HG03575 (cell line): ENCODE data around the gene SGK2.

ENCODE experiments used
- ATAC-seq: cut with Tn5 transposase; IDR thresholded peaks from one replicate; pipeline ENCODE4 v1.9.1; 2021; ENCODE audit not compliant: unreplicated experiment, insufficient number of reproducible peaks, low FRiP score; ENCODE audit errors: extremely low read depth

The SGK2 gene

DNA sequence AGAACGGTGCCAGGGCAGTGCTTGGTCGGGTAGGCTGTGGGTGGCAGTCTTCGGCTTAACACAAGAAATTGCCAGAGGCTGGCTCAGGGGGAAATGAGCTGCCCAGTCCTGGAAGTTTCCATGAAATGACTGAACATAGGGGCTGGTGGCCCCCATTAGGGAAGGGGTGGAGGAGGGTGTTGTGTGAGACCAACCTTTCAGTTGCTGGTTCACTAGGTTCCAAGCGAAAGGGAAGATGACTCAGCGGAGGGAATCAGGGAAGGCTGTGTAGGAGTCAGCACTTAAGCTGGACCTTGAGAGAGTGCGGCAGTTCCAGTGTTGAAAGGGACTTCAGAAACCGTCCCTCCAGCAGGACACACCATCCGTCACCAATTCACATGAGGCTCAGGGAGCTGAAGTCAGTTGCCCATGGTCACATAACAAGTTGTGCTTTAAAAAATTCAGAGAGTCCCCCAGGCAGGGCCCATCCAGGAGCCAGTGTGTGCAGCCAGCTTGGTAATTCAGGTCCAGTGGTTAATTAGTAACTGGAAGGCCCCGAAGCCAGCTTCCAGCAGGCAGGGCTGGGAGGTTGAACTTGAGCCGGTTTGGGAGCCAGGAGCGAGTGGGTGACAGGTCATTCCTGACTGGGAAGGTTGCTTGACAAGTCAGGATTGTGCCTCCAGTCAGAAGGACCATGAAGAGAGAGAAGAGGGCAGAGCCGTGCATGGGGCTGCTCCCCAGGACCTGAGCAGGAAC lies at the start of gene SGK2:
TSS of gene SGK2 (plus strand) at position 616 of the 735 bp plus-strand sequence. CDS start 7,469 bp downstream, outside the sequence.
- ATAC-seq: no peak

DNA sequence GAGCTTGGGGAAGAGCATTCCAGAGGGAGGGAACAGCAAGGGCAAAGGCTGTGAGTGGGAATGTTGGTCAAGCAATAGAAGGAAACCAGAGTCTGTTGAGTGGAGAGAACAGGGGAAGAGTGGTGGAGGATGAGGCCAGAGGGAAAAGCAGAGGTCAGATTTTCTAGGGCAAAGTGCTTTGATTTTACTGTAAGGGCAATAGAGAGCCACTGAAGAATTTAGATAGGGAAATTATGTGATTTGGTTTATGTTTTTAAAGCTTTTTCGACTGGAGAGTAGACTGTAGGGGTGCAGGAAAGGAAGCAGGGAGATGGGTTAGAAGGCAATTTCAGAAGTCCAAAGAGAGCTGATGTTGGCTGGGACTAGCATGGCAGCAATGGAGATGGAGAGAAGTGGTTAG lies 46.9 kb upstream of the SGK2 start:
- no peak for ATAC-seq

DNA sequence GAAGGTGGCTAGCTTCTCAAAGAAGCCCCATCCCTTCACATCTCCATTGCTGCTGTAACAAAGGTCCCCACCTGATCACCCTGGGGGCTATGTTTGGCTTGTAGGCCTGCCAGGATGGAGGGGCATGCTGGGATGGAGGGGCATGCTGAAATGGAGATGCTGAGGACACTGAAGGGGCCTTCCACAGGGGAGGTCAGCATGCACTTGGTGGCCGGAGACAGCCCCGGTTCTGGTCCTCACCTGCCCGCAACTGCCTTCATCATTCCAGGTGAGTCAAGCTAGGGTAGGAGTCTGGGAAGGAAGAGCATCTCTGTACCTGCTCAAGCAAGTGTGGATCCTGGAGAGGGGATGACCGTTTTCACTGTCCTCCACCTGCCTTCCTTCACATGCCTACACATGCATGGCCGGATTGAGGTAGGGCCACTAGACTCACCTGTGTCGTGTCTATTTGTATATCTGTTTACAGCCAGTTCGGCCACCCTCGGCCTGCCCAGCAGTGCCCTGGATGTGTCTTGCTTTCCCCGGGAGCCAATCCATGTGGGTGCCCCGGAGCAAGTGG lies 45.4 kb upstream of the SGK2 start:
- ATAC-seq: no peak

DNA sequence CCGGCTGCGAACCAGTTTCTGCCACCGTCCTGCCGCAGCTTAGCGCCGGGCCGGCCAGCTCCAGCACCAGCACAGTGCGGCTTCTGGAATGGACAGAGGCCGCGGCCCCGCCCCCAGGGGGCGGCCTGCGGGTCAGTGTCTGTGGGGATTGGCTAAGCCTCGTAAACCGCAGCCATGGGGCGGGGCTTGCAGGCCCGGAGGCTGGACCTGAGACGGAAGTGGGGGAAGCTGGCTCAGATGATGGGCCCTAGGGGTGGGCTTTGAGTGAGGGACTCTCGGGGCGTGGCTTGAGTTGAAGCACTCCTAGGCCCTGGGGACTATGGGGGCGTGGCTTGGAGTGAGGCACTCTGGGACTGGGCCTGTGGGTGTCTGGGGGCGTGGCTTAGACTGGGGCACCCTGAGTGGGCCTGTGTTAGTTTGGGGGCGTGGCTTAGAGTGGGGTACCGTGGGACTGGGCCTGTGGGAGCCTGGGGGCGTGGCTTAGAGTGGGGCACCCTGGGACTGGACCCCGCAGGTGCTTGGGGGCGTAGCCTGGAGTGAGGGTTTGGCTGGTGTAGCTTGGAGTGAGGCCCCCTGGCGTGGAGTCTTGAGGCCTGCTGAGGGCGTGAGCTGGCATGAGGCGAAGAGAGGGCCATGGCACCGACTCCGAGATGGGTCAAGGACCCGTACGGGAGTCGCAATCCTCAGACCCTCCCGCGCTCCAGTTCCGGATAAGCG lies 44.7 kb upstream of the SGK2 start:
- peak; percentile 55 for ATAC-seq

DNA sequence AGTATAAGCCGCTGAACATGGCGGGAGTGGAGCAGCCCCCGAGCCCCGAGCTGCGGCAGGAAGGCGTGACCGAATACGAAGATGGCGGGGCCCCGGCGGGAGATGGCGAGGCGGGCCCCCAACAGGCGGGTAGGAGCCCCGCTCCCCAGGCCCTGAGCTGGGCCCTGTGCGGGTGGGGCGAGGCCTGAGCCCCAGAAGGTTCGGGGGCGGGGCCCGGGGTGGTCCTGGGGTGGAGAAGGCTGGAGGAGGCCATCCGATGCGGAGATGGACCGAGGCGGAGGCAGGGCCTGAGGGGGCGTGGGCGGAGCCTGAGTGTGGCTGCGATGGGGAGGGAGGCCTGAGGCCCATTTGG lies 44.2 kb upstream of the SGK2 start:
- ATAC-seq: no peak

DNA sequence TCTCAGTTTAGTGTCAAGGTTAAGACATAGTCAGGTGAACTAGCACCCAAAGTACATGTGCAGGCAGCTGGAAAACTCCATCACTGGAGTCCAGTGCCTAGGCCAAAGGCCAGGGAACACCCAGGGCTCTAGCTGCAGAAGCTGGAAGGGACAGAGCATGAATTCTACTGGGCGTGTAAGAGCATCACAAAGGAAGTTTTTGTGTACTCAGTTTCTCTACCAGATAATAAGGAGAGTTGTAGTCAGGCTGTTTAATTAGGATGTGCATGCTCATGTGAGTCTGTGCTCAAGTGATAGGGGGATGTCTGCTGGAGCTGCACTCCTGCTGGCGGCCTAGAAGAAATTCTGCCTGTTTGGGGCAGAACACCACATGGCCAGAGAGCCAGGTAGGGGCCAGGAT lies 43.2 kb upstream of the SGK2 start:
- ATAC-seq: no peak

DNA sequence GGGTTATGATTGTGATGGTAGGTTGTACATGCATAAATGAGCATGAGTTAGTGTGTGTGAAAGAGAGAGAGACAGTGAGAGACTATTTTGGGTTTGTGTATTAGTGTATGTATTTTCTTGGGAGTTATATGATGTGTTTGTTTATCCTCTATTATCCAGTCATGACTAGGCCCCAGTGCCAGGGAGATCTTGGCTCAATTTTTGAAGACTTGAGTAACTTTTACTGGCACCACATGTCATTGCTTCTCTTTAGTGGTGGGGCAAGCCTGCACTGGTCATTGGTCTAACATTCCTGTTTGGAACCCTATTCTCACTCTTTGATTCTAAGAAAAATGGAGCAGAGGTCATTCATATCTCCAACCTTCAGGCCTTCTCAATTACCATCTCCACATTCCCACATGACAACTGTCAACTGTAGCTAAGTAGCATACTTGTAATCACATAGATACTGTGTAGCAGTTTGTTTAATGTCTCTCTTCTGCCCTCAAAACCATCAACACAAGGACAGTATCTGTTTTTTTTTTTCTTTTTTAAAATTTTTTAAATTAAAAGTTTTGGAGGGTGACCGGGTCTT lies 42.5 kb upstream of the SGK2 start:
- no peak for ATAC-seq

DNA sequence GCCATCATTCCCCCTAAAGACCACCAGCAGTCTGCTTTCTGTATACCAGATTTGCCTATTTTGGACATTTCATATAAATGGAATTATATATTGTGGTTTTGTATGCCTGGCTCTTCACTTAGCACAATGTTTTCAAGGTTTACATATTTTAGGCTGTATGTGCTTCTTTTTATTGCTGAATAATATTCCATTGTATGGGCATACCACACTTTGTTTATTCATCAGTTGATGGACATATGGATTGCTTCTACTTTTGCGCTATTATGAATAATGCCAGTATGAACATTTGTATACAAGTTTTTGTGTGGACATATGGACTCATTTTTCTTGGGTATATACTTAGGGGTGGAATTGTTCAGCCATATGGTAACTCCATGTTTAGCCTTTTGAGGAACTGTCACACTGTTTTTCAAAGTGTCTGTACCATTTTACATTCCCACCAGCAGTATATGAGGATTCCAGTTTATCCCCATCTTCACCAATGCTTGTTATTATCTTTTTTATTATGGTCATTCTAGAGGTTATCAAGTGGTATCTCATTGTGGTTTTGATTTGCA lies 38.7 kb upstream of the SGK2 start:
- ATAC-seq: no peak

DNA sequence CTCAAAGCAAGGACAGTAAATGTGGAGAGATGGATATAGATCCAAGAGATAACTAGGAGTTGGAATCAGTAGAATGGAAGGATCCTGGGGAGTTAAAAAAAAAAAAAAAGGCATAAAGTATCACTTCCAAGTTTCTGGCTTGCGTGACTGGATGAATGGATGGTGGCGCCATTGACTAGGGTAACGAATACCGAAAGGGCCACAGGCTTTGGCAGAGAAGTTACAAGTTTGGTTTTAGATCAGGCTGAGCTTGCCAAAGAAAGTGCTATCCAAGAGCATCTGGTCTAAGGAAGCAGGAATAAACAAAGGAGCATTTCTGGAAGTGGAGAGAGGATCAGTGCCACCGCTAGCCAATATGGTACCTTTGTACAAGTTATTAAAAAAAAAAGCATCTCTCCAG lies 33.8 kb upstream of the SGK2 start:
- no peak for ATAC-seq

DNA sequence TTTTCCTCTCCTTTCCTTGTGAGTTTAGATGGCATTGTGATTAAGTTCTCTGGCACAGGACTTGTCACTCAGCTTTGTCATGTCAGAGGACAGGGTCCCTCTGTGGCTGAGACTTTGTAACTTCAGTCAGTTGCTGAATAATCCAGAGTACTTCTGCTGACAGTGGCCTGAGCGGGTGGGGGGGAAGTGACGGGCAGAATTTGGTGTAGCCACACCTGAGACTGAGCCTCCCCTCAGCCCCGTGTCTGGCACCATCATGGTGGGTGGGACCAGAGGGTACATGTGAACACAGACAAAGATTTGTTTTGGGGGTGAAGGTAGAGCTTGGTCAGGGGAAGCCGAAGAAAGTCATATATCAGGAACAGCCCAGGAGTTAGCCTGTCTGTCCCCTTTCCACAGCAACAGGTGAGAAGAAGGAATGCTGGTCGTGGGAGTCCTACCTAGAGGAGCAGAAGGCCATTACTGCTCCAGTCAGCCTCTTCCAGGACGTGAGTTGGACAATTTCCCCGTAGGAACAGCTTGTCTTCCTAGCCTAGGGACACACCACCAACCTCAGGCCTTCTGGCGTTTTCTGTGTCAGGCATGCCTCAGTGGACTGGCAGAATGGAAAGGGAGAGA lies 30.5 kb upstream of the SGK2 start:
- ATAC-seq: no peak

DNA sequence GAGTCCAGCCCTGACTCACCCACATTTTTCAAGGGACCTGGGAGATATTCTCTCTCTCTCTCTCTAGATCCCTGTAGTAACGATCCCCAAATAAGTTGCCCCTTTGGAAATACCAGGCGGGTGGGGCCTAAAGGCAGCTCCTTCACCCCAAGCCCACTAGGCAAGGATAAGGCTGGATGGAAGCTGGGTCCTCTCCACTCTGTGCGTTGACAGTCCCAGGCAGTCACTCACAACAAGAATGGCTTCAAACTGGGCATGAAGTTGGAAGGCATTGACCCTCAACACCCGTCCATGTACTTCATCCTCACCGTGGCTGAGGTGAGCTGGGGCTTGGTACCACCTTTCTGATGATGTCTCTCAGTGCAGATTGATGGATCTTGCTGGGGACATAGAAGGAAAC lies 29.8 kb upstream of the SGK2 start:
- no peak for ATAC-seq

DNA sequence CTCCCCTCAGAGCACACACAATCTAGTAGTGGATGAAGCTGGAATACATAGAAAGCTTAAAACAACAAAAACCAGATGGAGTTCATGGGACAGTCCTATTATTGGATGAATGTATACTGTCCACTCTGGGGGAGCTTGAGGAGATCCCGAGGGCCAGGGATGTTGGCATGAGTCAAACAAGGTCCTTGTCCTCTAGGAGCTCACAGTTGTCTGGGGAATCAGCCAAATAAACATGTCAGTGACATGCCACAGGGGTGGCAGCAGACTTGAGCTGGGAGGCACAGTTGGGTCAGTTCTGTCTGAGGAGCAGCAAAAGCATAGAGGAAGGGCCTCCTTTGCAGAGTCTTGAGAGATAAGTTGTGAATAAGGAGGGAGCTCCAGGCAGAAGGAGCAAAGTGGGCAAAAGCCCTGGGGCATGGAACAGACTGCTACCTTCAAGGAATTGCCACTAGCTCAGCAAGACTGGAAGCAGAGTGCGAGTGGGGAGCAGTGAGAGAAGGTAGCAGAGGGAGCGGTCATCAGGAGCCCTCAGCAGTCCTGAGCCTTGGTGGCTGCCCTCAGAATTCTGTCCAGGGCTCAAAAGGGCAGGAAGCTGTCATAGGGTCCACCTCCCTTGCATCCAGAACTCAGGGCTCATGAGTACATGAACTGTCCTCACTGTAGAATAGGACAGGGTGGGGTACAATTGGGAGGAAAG lies 29.2 kb upstream of the SGK2 start:
- no peak for ATAC-seq

DNA sequence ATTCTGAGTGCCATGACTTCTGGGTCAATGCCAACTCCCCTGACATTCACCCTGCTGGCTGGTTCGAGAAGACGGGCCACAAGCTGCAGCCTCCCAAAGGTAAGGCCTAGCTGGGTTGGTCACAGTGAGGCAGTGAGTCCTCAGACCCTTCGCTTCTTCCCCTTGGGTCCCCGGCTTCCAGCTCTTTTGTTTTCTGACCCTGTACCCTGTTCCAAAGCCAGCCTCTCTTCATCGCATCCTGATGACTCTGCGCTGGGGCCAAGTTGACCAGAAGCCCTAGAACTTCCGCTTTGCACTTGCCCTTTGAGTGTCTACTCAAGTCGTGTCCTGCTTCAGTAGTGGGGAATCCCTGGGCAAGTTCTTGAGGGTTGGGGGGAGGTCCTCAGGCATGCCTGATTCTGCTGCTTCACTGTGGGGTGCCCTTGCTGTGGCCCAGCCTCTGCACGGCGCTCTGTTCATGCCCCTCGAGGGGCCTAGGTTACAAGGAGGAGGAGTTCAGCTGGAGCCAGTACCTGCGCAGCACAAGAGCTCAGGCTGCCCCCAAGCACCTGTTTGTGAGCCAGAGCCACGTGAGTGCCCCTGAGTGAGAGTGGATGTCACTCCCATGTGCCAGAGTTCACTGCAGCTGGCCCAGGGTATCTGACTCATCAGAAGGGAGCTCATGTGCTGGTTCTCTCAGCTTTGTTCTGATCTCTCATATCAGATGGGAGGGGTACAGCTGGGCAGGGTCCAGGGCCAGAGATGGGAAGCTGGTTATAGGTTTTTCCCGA lies 28.3 kb upstream of the SGK2 start:
- ATAC-seq: no peak

DNA sequence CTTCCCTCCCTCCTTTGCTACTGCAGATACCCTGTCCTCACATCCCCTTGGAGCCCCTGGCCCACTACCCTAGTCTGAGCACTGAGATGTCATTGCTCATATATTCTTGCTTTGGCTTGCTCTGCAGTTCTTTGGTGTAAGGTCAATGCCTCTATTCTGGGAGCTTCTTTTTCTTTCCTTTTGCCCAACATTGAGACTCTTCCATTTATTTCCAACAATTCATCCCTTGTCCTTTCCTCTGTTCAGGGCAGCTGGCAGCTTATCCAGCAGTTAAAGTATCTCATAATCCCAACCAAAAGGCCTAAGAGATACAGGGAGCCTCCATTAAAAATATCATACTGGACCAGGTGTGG lies 27.8 kb upstream of the SGK2 start:
- no peak for ATAC-seq

DNA sequence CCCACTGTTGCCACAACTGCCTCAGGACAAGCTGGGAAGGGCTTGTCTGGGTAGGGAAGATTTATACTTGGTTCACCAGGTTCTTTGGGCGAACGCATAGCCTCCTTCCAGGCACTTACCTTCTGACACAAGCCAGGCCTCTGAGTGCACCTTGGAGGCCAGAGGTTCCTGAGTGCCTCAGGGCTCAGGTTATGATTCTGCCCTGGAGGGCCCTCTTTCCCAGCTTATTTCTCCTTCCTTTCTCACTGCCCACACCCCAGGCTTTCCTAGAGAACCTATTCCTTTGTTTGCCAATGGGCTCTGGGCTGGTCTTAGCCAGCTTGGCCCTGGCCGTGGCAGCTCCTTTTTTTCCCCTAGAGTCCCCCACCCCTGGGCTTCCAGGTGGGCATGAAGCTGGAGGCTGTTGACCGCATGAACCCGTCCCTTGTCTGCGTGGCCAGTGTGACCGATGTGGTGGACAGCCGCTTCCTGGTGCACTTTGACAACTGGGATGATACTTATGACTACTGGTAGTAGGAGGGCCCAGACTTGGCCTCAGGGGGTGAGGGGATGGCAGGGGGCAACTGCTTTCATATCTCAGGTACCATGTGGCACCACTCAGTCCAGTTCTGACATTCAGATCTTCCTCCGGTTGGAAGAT lies 26.3 kb upstream of the SGK2 start:
- ATAC-seq: no peak

DNA sequence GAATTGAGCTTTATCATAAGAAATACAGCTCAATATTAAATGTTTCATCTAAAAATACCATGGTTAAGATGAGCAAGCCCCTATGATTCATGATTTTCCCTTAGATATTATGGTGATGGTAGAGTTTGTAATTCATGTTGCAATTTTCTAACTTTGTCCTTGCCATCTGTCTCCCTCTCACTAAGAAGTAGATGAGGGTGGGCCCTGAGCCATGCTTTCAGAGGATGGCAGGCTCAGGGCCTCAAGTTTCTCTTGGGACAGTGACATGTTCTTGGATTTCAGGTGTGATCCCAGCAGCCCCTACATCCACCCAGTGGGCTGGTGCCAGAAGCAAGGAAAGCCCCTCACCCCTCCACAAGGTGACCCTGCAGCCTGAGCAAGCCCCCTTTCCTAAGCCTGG lies 25.8 kb upstream of the SGK2 start:
- ATAC-seq: no peak

DNA sequence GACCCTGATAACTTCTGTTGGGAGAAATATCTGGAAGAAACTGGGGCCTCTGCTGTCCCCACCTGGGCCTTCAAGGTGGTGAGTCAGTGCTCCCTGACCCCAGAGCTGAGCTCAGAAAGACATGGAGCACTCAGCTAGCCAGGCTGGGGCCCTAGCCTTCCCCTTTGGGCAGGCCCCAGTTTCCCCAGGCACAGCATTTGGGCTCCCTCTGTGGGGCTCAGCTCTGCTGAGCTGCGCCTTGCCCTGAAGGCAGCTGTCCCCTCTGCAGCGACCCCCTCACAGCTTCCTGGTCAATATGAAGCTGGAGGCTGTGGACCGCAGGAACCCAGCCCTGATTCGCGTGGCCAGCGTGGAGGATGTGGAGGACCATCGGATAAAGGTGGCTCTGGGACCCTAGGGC lies 24.8 kb upstream of the SGK2 start:
- no peak for ATAC-seq

DNA sequence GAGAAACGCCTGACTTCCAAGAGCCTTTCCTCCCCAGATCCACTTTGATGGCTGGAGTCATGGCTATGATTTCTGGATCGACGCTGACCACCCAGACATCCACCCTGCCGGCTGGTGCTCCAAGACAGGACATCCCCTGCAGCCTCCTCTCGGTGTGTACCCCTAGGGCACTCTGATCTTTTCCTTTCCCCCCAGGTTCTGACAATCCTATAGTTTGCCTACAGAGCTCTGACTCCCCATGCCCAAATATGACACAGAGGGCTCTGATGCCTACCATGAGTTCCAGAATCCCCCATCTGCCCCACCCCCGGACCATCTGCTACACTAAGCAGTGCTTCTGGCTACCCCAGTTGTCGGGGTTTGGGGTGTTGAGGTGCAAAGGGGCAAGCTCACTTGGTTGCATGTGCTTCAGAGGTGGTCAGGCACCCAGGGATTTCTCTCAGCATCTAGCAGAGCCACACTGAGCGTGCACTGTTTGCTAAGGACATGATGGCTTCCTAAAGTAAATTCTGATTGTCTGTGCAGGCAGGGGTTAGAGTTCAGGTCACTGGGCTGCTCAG lies 24.0 kb upstream of the SGK2 start:
- ATAC-seq: no peak
